Measurements from ENCODE around the gene TADA2B.

Gene TADA2B

DNA sequence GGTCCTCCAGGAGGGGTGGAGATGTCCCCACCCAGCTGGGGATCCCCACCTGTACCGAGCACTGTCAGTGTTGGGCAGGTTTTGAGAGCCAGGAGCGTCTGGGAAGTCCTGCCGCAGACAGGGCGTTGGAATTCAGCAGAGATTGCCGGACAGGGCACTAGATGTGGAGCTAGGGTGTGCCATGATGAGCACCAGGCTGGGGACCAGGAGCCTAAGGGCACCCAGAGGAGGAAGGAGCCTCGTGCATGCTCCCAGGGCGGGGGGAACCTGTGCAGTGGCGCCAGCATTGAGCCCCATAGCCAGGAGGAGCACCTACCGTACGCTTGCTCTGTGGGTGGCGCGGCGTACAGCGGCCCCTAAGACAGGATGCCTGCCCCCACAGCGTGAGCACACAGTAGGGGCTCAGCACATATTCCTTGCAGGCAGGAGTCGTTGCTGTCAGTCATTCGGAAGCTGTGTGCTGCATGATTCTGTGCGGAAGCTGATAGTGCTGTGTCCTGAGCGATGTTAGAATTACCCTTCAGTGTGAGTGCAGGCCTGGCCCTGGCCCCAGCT, 18.8 kb upstream of the TADA2B start:
- no peak overlapping the region for H3K18ac ChIP-seq (ENCODE audit: low read length)
- H2BK120ac ChIP-seq (ENCODE audit: low read depth, low read length) = no peak overlapping the region
- H3K4me1 ChIP-seq (ENCODE audit: control insufficient read depth, low read depth, low read length) = no peaks in the 10 kb centered on the region
- no peaks in the 10 kb centered on the region for H3K79me1 ChIP-seq (ENCODE audit: low read length)
- no peak overlapping the region for H3K23ac ChIP-seq (ENCODE audit: low read length)
- no CpG with 5 or more reads among the region's 19 CpGs for WGBS (ENCODE audit: extremely low coverage, insufficient coverage, low lambda C conversion rate)
- no peaks in the 10 kb centered on the region for H3K79me2 ChIP-seq (ENCODE audit: control insufficient read depth, insufficient read depth, low read length)
- no peak overlapping the region for H2AK5ac ChIP-seq (ENCODE audit: low read length)
- no peak overlapping the region for H4K8ac ChIP-seq (ENCODE audit: low read depth, low read length)
- H4K5ac ChIP-seq (ENCODE audit: low read length) = no peak overlapping the region
- no peak overlapping the region for H3K4me3 ChIP-seq (ENCODE audit: low read length)
- H3K27me3 ChIP-seq (ENCODE audit: insufficient read depth, low read length, poor library complexity) = no peaks in the 10 kb centered on the region
- DNase-seq = no peak
- no peak overlapping the region for H3K56ac ChIP-seq (ENCODE audit: low read length)
- H3K4me2 ChIP-seq (ENCODE audit: low read length) = no peak overlapping the region
- no peak overlapping the region for H3K9ac ChIP-seq (ENCODE audit: low read length)
- H3K27ac ChIP-seq (ENCODE audit: low read depth, low read length) = no peak overlapping the region
- H3K36me3 ChIP-seq (ENCODE audit: control insufficient read depth, insufficient read depth, low read length) = peaks cover 1% of the 10 kb centered on the region
- H2BK5ac ChIP-seq (ENCODE audit: low read length) = no peak overlapping the region
- no peak overlapping the region for H3K4ac ChIP-seq (ENCODE audit: low read depth, low read length)
- H2BK15ac ChIP-seq (replicated peaks; ENCODE audit: low read depth) = no peak overlapping the region

DNA sequence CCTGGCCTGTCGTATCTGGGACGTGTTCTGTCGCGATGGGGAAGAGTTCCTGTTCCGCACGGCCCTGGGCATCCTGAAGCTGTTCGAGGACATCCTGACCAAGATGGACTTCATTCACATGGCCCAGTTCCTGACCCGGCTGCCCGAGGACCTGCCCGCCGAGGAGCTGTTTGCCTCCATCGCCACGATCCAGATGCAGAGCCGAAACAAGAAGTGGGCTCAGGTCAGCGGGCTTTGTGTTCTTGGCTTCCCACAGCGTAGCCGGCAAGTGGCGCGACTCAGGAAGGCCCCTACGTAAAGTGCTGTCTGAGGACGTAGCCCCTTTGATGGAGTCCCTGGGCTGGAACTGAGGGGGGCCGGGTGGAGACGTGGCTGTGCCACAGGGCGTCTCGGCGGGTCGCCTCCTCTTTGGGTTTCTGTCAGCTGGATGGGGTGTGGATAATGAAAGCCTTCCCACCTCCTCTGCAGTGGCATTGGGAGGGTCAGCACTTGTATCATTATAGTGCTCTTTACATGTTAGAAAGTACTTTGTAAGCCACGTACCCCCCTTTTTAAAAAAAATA, 18.1 kb upstream of the TADA2B start:
- Histone ChIP-seq H3K27me3 (ENCODE audit: insufficient read depth, low read length, poor library complexity) (no peaks in the 10 kb centered on the region), H3K9ac (ENCODE audit: low read length) (no peak overlapping the region), H3K4ac (ENCODE audit: low read depth, low read length) (no peak overlapping the region), H2BK15ac (replicated peaks; ENCODE audit: low read depth) (no peak overlapping the region), H4K8ac (ENCODE audit: low read depth, low read length) (no peak overlapping the region), H3K4me3 (ENCODE audit: low read length) (no peak overlapping the region), H4K5ac (ENCODE audit: low read length) (no peak overlapping the region), H3K79me2 (ENCODE audit: control insufficient read depth, insufficient read depth, low read length) (no peaks in the 10 kb centered on the region), H3K23ac (ENCODE audit: low read length) (no peak overlapping the region), H3K18ac (ENCODE audit: low read length) (no peak overlapping the region), H3K4me1 (ENCODE audit: control insufficient read depth, low read depth, low read length) (no peaks in the 10 kb centered on the region), H3K36me3 (ENCODE audit: control insufficient read depth, insufficient read depth, low read length) (peaks cover 1% of the 10 kb centered on the region), H2BK5ac (ENCODE audit: low read length) (no peak overlapping the region), H3K79me1 (ENCODE audit: low read length) (no peaks in the 10 kb centered on the region), H3K4me2 (ENCODE audit: low read length) (no peak overlapping the region), H3K56ac (ENCODE audit: low read length) (no peak overlapping the region), H2AK5ac (ENCODE audit: low read length) (no peak overlapping the region), H2BK120ac (ENCODE audit: low read depth, low read length) (no peak overlapping the region), H3K27ac (ENCODE audit: low read depth, low read length) (no peak overlapping the region)
- no peak for DNase-seq
- WGBS (ENCODE audit: extremely low coverage, insufficient coverage, low lambda C conversion rate) = no CpG with 5 or more reads among the region's 28 CpGs

DNA sequence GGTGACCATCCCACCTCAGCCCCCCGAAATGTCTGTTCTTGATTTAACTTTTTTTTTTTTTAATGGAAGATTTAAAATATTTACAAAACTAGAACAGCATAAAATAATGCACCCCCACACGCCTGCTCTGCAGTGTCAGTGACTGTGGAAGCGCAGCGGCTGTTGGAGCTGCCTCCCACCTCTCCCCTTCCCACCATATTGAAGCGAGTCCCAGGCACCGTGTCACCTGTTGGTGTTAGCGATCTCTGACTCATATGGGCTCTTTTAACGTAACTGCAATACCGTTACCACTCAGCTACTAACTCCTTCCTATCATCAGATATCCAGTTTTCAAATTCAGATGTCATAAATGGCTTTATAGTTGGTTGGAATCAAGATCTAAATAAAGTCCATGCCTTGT, 17.1 kb upstream of the TADA2B start:
- Histone ChIP-seq H3K9ac (ENCODE audit: low read length) (no peak overlapping the region), H2BK5ac (ENCODE audit: low read length) (no peak overlapping the region), H3K4me3 (ENCODE audit: low read length) (no peak overlapping the region), H3K56ac (ENCODE audit: low read length) (no peak overlapping the region), H3K27me3 (ENCODE audit: insufficient read depth, low read length, poor library complexity) (no peaks in the 10 kb centered on the region), H2AK5ac (ENCODE audit: low read length) (no peak overlapping the region), H3K4ac (ENCODE audit: low read depth, low read length) (no peak overlapping the region), H4K8ac (ENCODE audit: low read depth, low read length) (no peak overlapping the region), H3K18ac (ENCODE audit: low read length) (no peak overlapping the region), H3K4me1 (ENCODE audit: control insufficient read depth, low read depth, low read length) (no peaks in the 10 kb centered on the region), H3K79me1 (ENCODE audit: low read length) (no peaks in the 10 kb centered on the region), H3K36me3 (ENCODE audit: control insufficient read depth, insufficient read depth, low read length) (peaks cover 1% of the 10 kb centered on the region), H3K27ac (ENCODE audit: low read depth, low read length) (no peak overlapping the region), H4K5ac (ENCODE audit: low read length) (no peak overlapping the region), H3K4me2 (ENCODE audit: low read length) (no peak overlapping the region), H3K23ac (ENCODE audit: low read length) (no peak overlapping the region), H2BK15ac (replicated peaks; ENCODE audit: low read depth) (no peak overlapping the region), H2BK120ac (ENCODE audit: low read depth, low read length) (no peak overlapping the region), H3K79me2 (ENCODE audit: control insufficient read depth, insufficient read depth, low read length) (no peaks in the 10 kb centered on the region)
- no peak for DNase-seq
- no CpG with 5 or more reads among the region's 9 CpGs for WGBS (ENCODE audit: extremely low coverage, insufficient coverage, low lambda C conversion rate)

DNA sequence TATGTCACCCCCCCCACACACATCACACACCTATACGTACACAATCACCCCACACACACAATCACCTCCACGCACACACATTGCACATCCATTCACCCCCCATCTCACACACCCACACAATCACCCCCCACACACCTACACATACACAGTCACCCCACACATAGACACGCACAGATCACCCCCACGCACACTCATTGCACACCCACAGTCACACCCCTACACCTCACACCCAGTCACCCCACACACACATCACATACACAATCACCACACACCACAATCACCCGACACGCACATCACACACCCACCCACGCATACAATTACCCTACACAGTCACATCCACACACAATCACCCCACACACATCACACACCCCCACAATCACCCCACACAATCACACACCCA, 15.9 kb upstream of the TADA2B start:
- no peak for DNase-seq
- Histone ChIP-seq H2AK5ac (ENCODE audit: low read length) (no peak overlapping the region), H3K18ac (ENCODE audit: low read length) (no peak overlapping the region), H3K4me1 (ENCODE audit: control insufficient read depth, low read depth, low read length) (no peaks in the 10 kb centered on the region), H3K56ac (ENCODE audit: low read length) (no peak overlapping the region), H3K79me1 (ENCODE audit: low read length) (no peaks in the 10 kb centered on the region), H3K27ac (ENCODE audit: low read depth, low read length) (no peak overlapping the region), H3K4me2 (ENCODE audit: low read length) (no peak overlapping the region), H3K79me2 (ENCODE audit: control insufficient read depth, insufficient read depth, low read length) (no peaks in the 10 kb centered on the region), H2BK15ac (replicated peaks; ENCODE audit: low read depth) (no peak overlapping the region), H3K23ac (ENCODE audit: low read length) (no peak overlapping the region), H3K4ac (ENCODE audit: low read depth, low read length) (no peak overlapping the region), H2BK5ac (ENCODE audit: low read length) (no peak overlapping the region), H3K9ac (ENCODE audit: low read length) (no peak overlapping the region), H3K36me3 (ENCODE audit: control insufficient read depth, insufficient read depth, low read length) (peaks cover 1% of the 10 kb centered on the region), H3K27me3 (ENCODE audit: insufficient read depth, low read length, poor library complexity) (no peaks in the 10 kb centered on the region), H4K8ac (ENCODE audit: low read depth, low read length) (no peak overlapping the region), H2BK120ac (ENCODE audit: low read depth, low read length) (no peak overlapping the region), H4K5ac (ENCODE audit: low read length) (no peak overlapping the region), H3K4me3 (ENCODE audit: low read length) (no peak overlapping the region)
- 100% methylated on average over 5 of the region's 7 CpGs for WGBS (ENCODE audit: extremely low coverage, insufficient coverage, low lambda C conversion rate)

DNA sequence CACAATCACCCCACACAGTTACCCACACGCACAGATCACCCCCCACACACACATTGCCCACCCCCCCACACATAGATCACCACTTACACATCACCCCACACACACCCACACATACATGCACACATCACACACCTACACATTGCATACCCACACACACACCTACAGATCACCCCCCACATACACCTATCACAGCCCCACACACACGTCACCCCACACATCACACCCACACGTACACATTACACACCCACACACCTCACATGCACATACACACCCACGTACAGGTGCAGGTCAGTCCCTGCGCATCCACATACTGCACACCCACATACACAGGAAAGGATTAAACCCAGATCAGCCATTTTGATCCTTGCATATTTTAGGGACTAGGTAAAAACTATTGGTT, 15.3 kb upstream of the TADA2B start:
- no peak overlapping the region for H2BK15ac ChIP-seq (replicated peaks; ENCODE audit: low read depth)
- H2AK5ac ChIP-seq (ENCODE audit: low read length) = no peak overlapping the region
- DNase-seq = no peak
- no peak overlapping the region for H4K8ac ChIP-seq (ENCODE audit: low read depth, low read length)
- H3K4me3 ChIP-seq (ENCODE audit: low read length) = no peak overlapping the region
- H3K27ac ChIP-seq (ENCODE audit: low read depth, low read length) = no peak overlapping the region
- H3K56ac ChIP-seq (ENCODE audit: low read length) = no peak overlapping the region
- H3K36me3 ChIP-seq (ENCODE audit: control insufficient read depth, insufficient read depth, low read length) = peaks cover 1% of the 10 kb centered on the region
- H3K4ac ChIP-seq (ENCODE audit: low read depth, low read length) = no peak overlapping the region
- H2BK5ac ChIP-seq (ENCODE audit: low read length) = no peak overlapping the region
- H3K18ac ChIP-seq (ENCODE audit: low read length) = no peak overlapping the region
- no peaks in the 10 kb centered on the region for H3K4me1 ChIP-seq (ENCODE audit: control insufficient read depth, low read depth, low read length)
- no peak overlapping the region for H2BK120ac ChIP-seq (ENCODE audit: low read depth, low read length)
- H3K4me2 ChIP-seq (ENCODE audit: low read length) = no peak overlapping the region
- 100% methylated on average over 3 of the region's 5 CpGs for WGBS (ENCODE audit: extremely low coverage, insufficient coverage, low lambda C conversion rate)
- no peaks in the 10 kb centered on the region for H3K27me3 ChIP-seq (ENCODE audit: insufficient read depth, low read length, poor library complexity)
- no peaks in the 10 kb centered on the region for H3K79me2 ChIP-seq (ENCODE audit: control insufficient read depth, insufficient read depth, low read length)
- no peak overlapping the region for H4K5ac ChIP-seq (ENCODE audit: low read length)
- H3K23ac ChIP-seq (ENCODE audit: low read length) = no peak overlapping the region
- no peaks in the 10 kb centered on the region for H3K79me1 ChIP-seq (ENCODE audit: low read length)
- no peak overlapping the region for H3K9ac ChIP-seq (ENCODE audit: low read length)

DNA sequence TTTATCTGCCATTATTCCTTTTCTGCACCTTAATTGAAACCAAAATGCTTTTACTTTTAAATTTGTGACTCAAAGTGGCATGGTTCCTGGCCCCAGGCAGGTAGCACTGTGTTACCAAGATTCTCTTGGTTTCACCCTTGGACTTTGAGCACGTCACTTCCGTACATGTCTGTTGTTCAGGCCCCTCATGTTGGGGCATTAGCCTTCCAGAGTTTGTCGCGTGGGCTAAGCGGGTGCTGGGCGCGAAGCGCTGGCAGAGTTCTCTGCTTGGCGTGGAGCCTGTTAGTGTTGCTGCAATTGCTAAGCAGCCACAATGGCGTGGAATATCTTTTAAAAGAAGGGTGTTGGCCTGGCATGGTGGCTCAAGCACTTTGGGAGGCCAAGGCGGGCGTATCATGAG, 14.0 kb upstream of the TADA2B start:
- Histone ChIP-seq H4K8ac (ENCODE audit: low read depth, low read length) (no peak overlapping the region), H3K79me1 (ENCODE audit: low read length) (no peaks in the 10 kb centered on the region), H3K27me3 (ENCODE audit: insufficient read depth, low read length, poor library complexity) (no peaks in the 10 kb centered on the region), H4K5ac (ENCODE audit: low read length) (no peak overlapping the region), H2BK120ac (ENCODE audit: low read depth, low read length) (no peak overlapping the region), H3K4me2 (ENCODE audit: low read length) (no peak overlapping the region), H2BK15ac (replicated peaks; ENCODE audit: low read depth) (no peak overlapping the region), H3K18ac (ENCODE audit: low read length) (no peak overlapping the region), H3K4me1 (ENCODE audit: control insufficient read depth, low read depth, low read length) (no peaks in the 10 kb centered on the region), H3K4me3 (ENCODE audit: low read length) (no peak overlapping the region), H3K56ac (ENCODE audit: low read length) (no peak overlapping the region), H2BK5ac (ENCODE audit: low read length) (no peak overlapping the region), H3K23ac (ENCODE audit: low read length) (no peak overlapping the region), H3K27ac (ENCODE audit: low read depth, low read length) (no peak overlapping the region), H2AK5ac (ENCODE audit: low read length) (no peak overlapping the region), H3K36me3 (ENCODE audit: control insufficient read depth, insufficient read depth, low read length) (peaks cover 1% of the 10 kb centered on the region), H3K4ac (ENCODE audit: low read depth, low read length) (no peak overlapping the region), H3K79me2 (ENCODE audit: control insufficient read depth, insufficient read depth, low read length) (no peaks in the 10 kb centered on the region), H3K9ac (ENCODE audit: low read length) (no peak overlapping the region)
- no peak for DNase-seq
- WGBS (ENCODE audit: extremely low coverage, insufficient coverage, low lambda C conversion rate) = no CpG with 5 or more reads among the region's 12 CpGs
